Adrenal gland (tissue), 12 donors: ENCODE results near the gene PTK7. TPM values are rescaled to one million over a fixed set of nuclear protein-coding genes. Genes with fewer than 3 reads are reported as not detected.
A peak's percentile ranks its signal among the peaks of the same experiment; 100 is the strongest.
"Not testable (repeated sequence)": the region's sequence is repeated elsewhere in the genome, so short reads cannot be mapped to it uniquely, and the experiment has no call there.

Experiments used
- DNase-seq, 7 donors: peaks; one replicate each; pipeline ENCODE4 v3.0.0-alpha.2; 2019 to 2020
- H3K27ac ChIP-seq, 5 donors: fragments of 200-600 bp; sonication (generic) in 4 of 5; 1 replicate in 3 of 5; 2 replicates in 2 of 5; pipeline versions ENCODE4 v1.5.1 to v1.8.0; 2016 to 2020; ENCODE audit warnings: mild to moderate bottlenecking in 1 of 5
- H3K27me3 ChIP-seq: fragments of 200-600 bp; 2 replicates; pipeline ENCODE4 v1.8.0; 2021
- H3K36me3 ChIP-seq, 2 donors: fragments of 200-600 bp; replicated peaks in 1 of 2; 1 replicate in 1 of 2; 2 replicates in 1 of 2; pipeline versions ENCODE4 v1.5.1 to v1.8.0; 2018 to 2022
- H3K4me1 ChIP-seq, 2 donors: fragments of 200-600 bp; replicated peaks in 1 of 2; 1 replicate in 1 of 2; 2 replicates in 1 of 2; pipeline versions ENCODE4 v1.5.1 to v1.8.0; 2018 to 2021
- H3K4me3 ChIP-seq, 4 donors: fragments of 200-600 bp; sonication (generic) in 3 of 4; one replicate each; pipeline ENCODE4 v1.5.1; 2016 to 2018
- H3K9me3 ChIP-seq, 3 donors: fragments of 200-600 bp; sonication (generic) in 1 of 3; replicated peaks in 1 of 3; 1 replicate in 2 of 3; 2 replicates in 1 of 3; pipeline versions ENCODE4 v1.5.1 to v1.8.0; 2016 to 2021
- CTCF ChIP-seq, 6 experiments: fragments of 450-650 bp in 4 of 6; fragments of 200-600 bp in 2 of 6; sonication (generic) in 1 of 6; IDR thresholded peaks; 1 replicate in 5 of 6; 2 replicates in 1 of 6; pipeline versions ENCODE4 v1.5.1 to v1.8.0; 2016 to 2021; ENCODE audit warnings: antibody characterized with exemption in 6 of 6, mild to moderate bottlenecking in 2 of 6, moderate library complexity in 1 of 6
- POLR2A ChIP-seq, 2 donors: fragments of 450-650 bp; IDR thresholded peaks; one replicate each; pipeline ENCODE4 v1.6.1; 2017; ENCODE audit warnings: antibody characterized with exemption in 2 of 2, mild to moderate bottlenecking in 2 of 2, moderate library complexity in 1 of 2
- WGBS, 4 donors: extraction: QIAGEN DNeasy Blood & Tissue Kit in 2 of 4; methylation state at CpG; one replicate each; pipeline versions ENCODE4 v1.1.5 to v1.1.7; 2013 to 2017; 5-methylcytosine and 5-hydroxymethylcytosine counted together
- intact Hi-C, 2 donors: fragments of 100-400 bp; cut with DNase I; formaldehyde crosslinking; loops; one replicate each; pipeline versions ENCODE4 v1.14.1 to v1.15.0; 2022 to 2023
- polyA plus RNA-seq, 3 donors: library from polyadenylated mRNA; stranded (reverse); fragments of 200-250 nt in 2 of 3; fragments of 350-450 nt in 1 of 3; fragmentation: Illumina TruSeq in 1 of 3; extraction: RNeasy Lipid Tissue Mini Kit (QIAGEN cat#74804) in 1 of 3; gene quantifications; one replicate each; pipeline ENCODE4 v1.2.3, GENCODE V29; 2013 to 2014
- total RNA-seq, 9 donors: library from RNA; depleted of rRNA in 4 of 9; stranded (reverse); fragments of >200 nt in 4 of 9; fragments of 120-200 nt in 1 of 9; fragmentation: NEBNext Ultra II Directional in 1 of 9; extraction: Animal tissue kit (Norgen Biotek cat#: 25700) in 1 of 9; gene quantifications; one replicate each; pipeline versions ENCODE4 v1.1.0 to v1.2.4, GENCODE V29; 2013 to 2023
- donor health status: healthy with polysubstance abuse.
- donor health status: Bipolar disorder and iron deficiency.
- donor health status: DM: yes; HTN: yes; CAD: no.
- donor health status: DM: no; HTN: no; CAD: no.
- donor health status: DM: no; HTN: no; CAD: no.
- donor health status: DM: yes; HTN: yes; CAD: no.

Gene PTK7
- total and polyA plus RNA-seq, 12 donors, result 2.8 to 16.7 (median 8.2) TPM

GRCh38 chr6:43113431-43114260 is 37.5 kb downstream of the PTK7 start:
- H3K27ac ChIP-seq, result peak overlapping the region in 1 of 5 donors; percentile 45
- intact Hi-C loops, result no loop called here
- H3K4me1 ChIP-seq, result peaks cover 0 to 10% of the 10 kb centered on the region in 2 donors
- H3K4me3 ChIP-seq, result no peak overlapping the region
- no peaks in the 10 kb centered on the region for H3K9me3 ChIP-seq
- H3K36me3 ChIP-seq, result no peaks in the 10 kb centered on the region
- TF ChIP-seq POLR2A (IDR thresholded peaks at IDR 0.05), result no peak
- TF ChIP-seq CTCF (IDR thresholded peaks at IDR 0.05), result no peak
- H3K27me3 ChIP-seq, result no peaks in the 10 kb centered on the region
- DNase-seq, result no peak
- WGBS, 4 donors, result 73 to 82% (median 79%) methylated on average over 8 to 12 of the region's 12 CpGs

GRCh38 chr6:43115365-43115764 is 39.3 kb downstream of the PTK7 start:
- H3K36me3 ChIP-seq, result no peaks in the 10 kb centered on the region
- no peak overlapping the region for H3K27ac ChIP-seq
- intact Hi-C loops, result no loop called here
- H3K4me3 ChIP-seq, result no peak overlapping the region
- no peak for TF ChIP-seq POLR2A (IDR thresholded peaks at IDR 0.05)
- TF ChIP-seq CTCF (IDR thresholded peaks at IDR 0.05), result no peak
- no peaks in the 10 kb centered on the region for H3K27me3 ChIP-seq
- no peaks in the 10 kb centered on the region for H3K9me3 ChIP-seq
- WGBS, 4 donors, result 76 to 84% (median 79%) methylated on average over 4 to 6 of the region's 6 CpGs
- no peak for DNase-seq
- peaks cover 0 to 18% of the 10 kb centered on the region in 2 donors for H3K4me1 ChIP-seq

GRCh38 chr6:43117466-43117865 is 41.4 kb downstream of the PTK7 start:
- DNase-seq, H3K9me3 ChIP-seq, intact Hi-C loops, H3K27me3 ChIP-seq, H3K4me3 ChIP-seq, H3K27ac ChIP-seq, H3K36me3 ChIP-seq: not testable (repeated sequence)
- 77 to 99% (median 93%) methylated on average over 8 of the region's 8 CpGs for WGBS, 4 donors
- peaks cover 0 to 32% of the 10 kb centered on the region in 2 donors for H3K4me1 ChIP-seq

- H3K4me3 ChIP-seq, result no peak overlapping the region
- no peak for TF ChIP-seq POLR2A (IDR thresholded peaks at IDR 0.05)
- TF ChIP-seq CTCF (IDR thresholded peaks at IDR 0.05), result no peak
These were observed 43.4 kb downstream of the PTK7 start for GRCh38 chr6:43119482-43119881.

More at GRCh38 chr6:43119482-43119881, 43.4 kb downstream of the PTK7 start:
- Histone ChIP-seq H3K27me3 (no peaks in the 10 kb centered on the region), H3K36me3 (no peaks in the 10 kb centered on the region), H3K9me3 (no peaks in the 10 kb centered on the region), H3K4me1 (peaks cover 0 to 30% of the 10 kb centered on the region in 2 donors), H3K27ac (no peak overlapping the region)
- intact Hi-C loops, result no loop called here
- DNase-seq, result no peak
- 77 to 100% (median 82%) methylated on average over 1 to 4 of the region's 4 CpGs for WGBS, 4 donors
